ENCODE results near the gene LCE1F.

Gene LCE1F

DNA sequence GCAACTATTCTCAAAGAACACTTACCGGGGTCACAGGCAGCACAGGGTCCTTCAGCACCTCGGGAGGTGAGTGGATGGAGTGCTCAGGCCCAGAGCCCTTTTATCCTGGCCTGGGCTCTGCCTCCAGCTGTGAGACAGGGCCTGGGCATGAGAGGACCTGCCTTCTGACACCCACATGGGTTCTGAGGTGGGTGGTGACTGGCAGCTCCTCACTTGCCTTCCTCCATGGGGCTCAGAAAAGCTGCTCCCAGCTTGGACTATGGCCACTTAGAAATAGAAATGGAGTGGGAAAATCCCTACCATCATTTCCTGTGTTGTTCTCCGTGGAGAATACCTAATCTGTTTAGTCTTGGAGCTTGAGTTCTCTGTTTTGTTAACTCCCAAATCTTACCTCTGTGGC, 31.6 kb downstream of the LCE1F start, which contains the start of gene LCE1C:
Gene LCE1C (minus strand): TSS at position 76 of the 400 bp plus-strand sequence. CDS start 1,173 bp downstream, outside the sequence.
- Mint-ChIP-seq H3K27me3 (ENCODE audit: low read depth) (no peaks in the 10 kb centered on the region), H3K4me1 (no peaks in the 10 kb centered on the region), H3K27ac (no peak within 1 kb of the TSS), H3K9me3 (peaks cover 28% of the 10 kb centered on the region), H3K36me3 (ENCODE audit: low read depth) (no peaks in the 10 kb centered on the region), H3K4me3 (no peak within 1 kb of the TSS)
- TF ChIP-seq, protein P1, sequence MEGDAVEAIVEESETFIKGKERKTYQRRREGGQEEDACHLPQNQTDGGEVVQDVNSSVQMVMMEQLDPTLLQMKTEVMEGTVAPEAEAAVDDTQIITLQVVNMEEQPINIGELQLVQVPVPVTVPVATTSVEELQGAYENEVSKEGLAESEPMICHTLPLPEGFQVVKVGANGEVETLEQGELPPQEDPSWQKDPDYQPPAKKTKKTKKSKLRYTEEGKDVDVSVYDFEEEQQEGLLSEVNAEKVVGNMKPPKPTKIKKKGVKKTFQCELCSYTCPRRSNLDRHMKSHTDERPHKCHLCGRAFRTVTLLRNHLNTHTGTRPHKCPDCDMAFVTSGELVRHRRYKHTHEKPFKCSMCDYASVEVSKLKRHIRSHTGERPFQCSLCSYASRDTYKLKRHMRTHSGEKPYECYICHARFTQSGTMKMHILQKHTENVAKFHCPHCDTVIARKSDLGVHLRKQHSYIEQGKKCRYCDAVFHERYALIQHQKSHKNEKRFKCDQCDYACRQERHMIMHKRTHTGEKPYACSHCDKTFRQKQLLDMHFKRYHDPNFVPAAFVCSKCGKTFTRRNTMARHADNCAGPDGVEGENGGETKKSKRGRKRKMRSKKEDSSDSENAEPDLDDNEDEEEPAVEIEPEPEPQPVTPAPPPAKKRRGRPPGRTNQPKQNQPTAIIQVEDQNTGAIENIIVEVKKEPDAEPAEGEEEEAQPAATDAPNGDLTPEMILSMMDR (IDR thresholded peaks at IDR 0.05; ENCODE audit: unreplicated experiment in 3 of 3), result no peak

DNA sequence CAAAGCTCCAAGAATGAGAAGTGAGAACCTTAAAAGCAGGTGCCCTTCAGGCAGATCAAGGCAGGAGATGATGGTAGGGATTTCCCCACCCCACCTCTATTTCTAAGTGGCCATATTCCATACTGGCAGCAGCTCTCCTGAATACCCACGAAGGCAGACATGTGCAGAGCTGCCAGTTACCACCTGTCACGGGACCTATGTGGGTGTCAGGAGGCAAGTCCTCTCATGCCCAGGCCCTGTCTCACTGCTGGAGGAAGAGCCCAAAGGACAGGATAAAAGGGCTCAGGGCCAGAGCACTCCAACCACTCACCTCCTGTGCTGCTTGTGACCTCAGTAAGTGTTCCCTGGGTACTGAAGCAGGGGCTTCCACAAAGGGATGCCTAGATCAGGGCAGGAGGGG, 36.1 kb downstream of the LCE1F start:
- TF ChIP-seq, protein P1 (IDR thresholded peaks at IDR 0.05; ENCODE audit: unreplicated experiment in 3 of 3), result no peak
- H3K9me3 Mint-ChIP-seq, result peaks cover 23% of the 10 kb centered on the region
- no peak overlapping the region for H3K4me3 Mint-ChIP-seq
- no peaks in the 10 kb centered on the region for H3K4me1 Mint-ChIP-seq
- no peaks in the 10 kb centered on the region for H3K27me3 Mint-ChIP-seq (ENCODE audit: low read depth)
- no peak overlapping the region for H3K27ac Mint-ChIP-seq
- H3K36me3 Mint-ChIP-seq (ENCODE audit: low read depth), result no peaks in the 10 kb centered on the region

DNA sequence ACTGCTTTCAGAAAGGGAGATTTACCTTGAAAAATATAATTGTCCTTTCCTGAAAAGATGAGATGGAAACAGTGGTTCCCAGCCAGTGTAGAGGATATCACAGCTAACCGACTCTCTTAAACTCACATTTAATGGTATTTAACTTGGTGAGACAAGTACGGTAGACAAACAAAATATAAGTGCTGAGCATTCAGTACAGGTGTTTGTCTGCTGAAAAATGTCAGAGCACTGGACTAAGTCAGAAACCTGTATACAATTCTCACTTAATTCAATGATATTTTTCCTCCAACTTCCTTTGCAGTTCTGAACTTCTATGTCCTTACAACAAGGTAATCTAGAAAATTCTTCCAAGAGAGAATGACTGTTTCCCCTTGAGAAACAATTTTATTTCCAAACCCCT, 36.7 kb downstream of the LCE1F start, which contains the start of gene LCE1B:
Gene LCE1B (plus strand): TSS at position 301 of the 400 bp plus-strand sequence. CDS start 476 bp downstream, outside the sequence.
- H3K27ac Mint-ChIP-seq, result no peak within 1 kb of the TSS
- H3K27me3 Mint-ChIP-seq (ENCODE audit: low read depth), result no peaks in the 10 kb centered on the region
- TF ChIP-seq, protein P1 (IDR thresholded peaks at IDR 0.05; ENCODE audit: unreplicated experiment in 3 of 3), result no peak
- peaks cover 23% of the 10 kb centered on the region for H3K9me3 Mint-ChIP-seq
- no peak within 1 kb of the TSS for H3K4me3 Mint-ChIP-seq
- no peaks in the 10 kb centered on the region for H3K4me1 Mint-ChIP-seq
- no peaks in the 10 kb centered on the region for H3K36me3 Mint-ChIP-seq (ENCODE audit: low read depth)

DNA sequence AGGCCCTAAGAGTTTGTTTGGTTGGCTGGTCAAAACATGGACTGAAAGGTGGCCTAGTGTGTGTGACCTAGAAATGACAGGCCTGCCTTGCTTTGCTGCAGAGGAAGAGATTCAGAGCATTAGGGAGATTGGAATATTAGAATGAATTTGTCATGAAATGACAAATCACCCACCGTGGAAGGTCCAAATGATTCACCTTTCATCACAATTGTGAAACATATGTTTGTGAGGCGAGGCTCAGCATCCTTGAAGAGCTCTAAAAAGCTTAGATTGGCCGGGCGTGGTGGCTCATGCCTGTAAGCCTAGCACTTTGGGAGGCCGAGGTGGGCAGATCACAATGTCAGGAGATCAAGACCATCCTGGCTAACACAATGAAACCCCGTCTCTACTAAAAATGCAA, 42.4 kb downstream of the LCE1F start:
- TF ChIP-seq, protein P1 (IDR thresholded peaks at IDR 0.05; ENCODE audit: unreplicated experiment in 3 of 3), result no peak
- Mint-ChIP-seq H3K27ac (no peak overlapping the region), H3K27me3 (ENCODE audit: low read depth) (no peaks in the 10 kb centered on the region), H3K9me3 (peaks cover 30% of the 10 kb centered on the region), H3K4me3 (no peak overlapping the region), H3K36me3 (ENCODE audit: low read depth) (no peaks in the 10 kb centered on the region), H3K4me1 (no peaks in the 10 kb centered on the region)

DNA sequence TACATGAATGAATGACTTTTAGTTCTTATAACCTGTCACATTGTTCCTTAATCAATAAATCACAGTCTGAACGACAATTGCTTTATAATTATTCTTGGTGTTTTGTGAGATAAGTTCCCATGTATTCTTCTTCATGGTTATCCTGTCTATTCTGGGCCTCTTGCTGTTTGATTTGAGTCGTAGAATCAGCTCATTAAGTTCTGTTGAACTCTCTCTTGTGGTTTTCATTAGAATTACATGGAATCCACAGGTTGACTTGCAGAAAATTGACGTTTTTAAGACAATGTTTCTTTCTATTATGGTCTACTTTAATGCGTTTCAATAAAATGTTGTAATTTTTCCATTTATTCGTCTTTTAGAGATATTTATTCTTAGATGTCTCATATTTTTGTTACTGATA, 48.4 kb downstream of the LCE1F start:
- TF ChIP-seq, protein P1 (IDR thresholded peaks at IDR 0.05; ENCODE audit: unreplicated experiment in 3 of 3), result no peak
- Mint-ChIP-seq H3K4me3 (no peak overlapping the region), H3K27ac (no peak overlapping the region), H3K9me3 (peaks cover 18% of the 10 kb centered on the region), H3K27me3 (ENCODE audit: low read depth) (no peaks in the 10 kb centered on the region), H3K36me3 (ENCODE audit: low read depth) (no peaks in the 10 kb centered on the region), H3K4me1 (no peaks in the 10 kb centered on the region)

DNA sequence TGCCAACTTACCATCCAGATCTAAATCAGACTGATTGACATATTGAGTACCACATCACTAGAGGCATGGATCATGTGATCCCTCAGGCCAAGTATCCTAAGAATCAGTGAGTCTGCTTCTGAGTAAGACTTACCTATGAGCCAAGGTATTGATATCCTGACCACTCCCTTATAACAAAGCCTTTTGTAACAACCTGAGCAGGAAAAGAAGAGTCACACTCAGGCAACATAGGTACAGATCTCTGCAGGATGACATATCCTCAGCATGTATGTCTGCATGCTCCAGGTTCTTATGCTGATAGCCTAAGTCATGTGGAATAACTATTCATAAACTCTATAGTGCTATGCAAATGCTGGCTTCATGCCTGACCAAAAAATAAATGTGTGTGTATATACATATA, 50.0 kb downstream of the LCE1F start:
- no peaks in the 10 kb centered on the region for H3K4me1 Mint-ChIP-seq
- no peaks in the 10 kb centered on the region for H3K27me3 Mint-ChIP-seq (ENCODE audit: low read depth)
- H3K27ac Mint-ChIP-seq, result no peak overlapping the region
- H3K36me3 Mint-ChIP-seq (ENCODE audit: low read depth), result no peaks in the 10 kb centered on the region
- no peak overlapping the region for H3K4me3 Mint-ChIP-seq
- TF ChIP-seq, protein P1 (IDR thresholded peaks at IDR 0.05; ENCODE audit: unreplicated experiment in 3 of 3), result no peak
- H3K9me3 Mint-ChIP-seq, result peaks cover 18% of the 10 kb centered on the region
